GM19438 (cell line): ENCODE data around the gene MPP1.

Source experiments
- ATAC-seq: cut with Tn5 transposase; IDR thresholded peaks from one replicate; pipeline ENCODE4 v1.9.1; 2021; ENCODE audit warnings: low read depth; ENCODE audit not compliant: unreplicated experiment

MPP1 gene

DNA sequence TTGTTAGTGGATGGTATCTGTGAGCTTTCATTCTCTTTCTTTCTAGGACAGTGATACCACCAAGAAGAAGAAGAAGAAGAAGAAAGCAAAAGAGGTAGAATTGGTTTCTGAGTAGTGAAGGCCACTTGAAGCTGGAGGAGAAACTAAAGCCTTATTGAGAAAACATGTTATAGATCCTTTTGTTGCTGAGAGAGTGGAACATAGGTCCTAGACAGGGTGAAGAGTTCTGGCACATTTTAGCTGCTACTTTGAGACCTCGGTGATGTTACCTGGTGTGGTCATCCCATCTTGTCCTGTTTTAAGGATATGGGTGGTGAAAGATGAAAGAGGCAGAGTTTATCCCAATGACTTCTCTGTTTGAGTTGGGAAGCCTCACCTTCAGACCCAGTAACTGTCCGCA is 28.5 kb downstream of the MPP1 start:
- no peak for ATAC-seq

DNA sequence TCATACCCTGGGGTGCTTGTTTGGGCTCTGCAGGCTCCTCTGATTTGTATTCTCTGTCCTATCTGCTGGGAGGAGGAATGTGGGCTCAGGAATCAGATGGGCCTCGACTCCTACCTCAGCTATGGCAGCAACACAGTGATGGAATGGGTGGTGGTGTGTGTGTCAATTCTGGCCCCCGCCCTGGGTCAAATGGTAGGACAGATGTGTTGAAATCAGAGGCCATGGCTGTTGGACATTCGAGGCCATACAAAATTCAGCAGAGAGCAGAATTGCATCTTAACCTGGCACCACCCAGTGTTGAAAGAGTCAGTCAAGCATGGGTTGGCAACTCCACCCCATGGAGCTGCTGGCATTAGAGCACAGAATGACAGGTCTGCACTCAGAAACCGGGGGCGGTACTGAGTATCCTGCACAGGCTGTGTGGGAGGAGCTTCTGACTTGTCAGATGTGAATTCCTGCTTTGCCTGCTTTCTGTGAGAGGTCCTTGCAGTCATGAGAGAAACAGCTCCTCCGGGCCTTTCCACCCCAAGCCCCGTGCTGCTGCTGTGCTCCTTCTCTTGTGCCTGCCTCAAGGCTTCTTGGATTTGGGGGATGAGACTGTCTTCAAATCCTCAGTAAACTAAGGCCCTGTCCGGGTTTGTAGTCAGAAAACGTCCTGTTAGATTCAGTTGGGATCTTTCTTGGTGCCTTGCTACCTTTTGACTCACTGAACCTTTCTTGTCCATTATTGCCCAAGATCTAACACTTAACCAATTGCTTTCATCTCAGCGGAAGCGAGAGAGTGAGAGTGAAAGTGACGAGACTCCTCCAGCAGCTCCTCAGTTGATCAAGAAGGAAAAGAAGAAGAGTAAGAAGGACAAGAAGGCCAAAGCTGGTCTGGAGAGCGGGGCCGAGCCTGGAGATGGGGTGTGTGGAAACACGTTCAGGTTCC is 29.6 kb downstream of the MPP1 start:
- ATAC-seq: no peak

DNA sequence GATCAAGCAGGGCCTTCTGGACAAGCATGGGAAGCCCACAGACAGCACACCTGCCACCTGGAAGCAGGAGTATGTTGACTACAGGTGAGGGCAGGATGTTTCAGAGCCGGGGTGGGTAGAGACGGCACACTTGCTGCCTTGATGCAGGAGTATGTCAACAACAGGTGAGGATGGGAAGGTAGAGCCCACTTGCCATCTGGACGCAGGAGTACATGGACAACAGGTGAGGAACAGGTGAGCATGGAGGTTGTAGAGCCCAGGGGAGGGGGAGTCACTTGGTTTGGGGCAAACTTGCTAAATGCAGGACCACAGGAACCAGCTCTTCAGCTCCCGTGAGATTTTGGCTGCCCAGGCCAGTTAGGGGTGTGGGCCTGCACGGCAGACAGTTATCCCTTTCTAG is 30.7 kb downstream of the MPP1 start:
- ATAC-seq: no peak

DNA sequence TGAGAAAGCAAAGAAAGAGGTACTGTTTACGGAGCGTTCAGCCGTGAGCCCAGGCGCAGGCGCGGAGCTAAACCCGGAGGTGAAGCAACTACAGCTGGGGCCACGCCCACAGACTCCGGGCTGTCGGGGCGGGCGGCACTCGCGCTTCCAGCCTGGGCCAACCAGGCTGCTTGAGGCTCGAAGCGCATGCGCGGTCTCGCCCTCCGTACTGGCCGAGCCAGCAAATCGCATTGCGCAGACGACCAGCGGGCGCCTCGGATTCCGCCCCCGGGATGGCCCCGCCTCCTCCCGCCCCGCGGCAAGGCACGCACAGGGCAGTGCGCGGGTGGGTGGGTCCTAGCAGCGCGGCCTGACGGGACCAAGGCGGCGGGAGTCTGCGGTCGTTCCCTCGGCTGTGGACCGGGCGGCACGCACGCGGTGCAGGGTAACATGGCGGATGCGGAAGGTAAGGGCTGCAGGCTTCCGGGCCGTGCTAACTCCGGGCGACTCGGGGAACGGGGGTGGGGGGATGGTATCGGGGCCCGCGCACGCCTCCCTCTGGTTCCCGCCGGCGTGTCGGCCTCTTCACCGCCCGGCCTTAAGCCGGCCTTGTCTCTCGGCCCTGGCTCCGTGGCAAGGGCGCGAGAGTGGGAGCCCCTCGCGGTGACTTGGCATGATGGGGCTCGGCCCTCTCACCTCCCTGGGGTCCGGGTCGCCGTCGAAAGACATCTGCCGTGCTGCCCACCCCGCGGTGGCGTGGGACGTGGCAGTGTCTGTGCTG is 42.6 kb downstream of the MPP1 start, which contains the start of gene DKC1:
TSS of gene DKC1 (plus strand) at position 328 of the 760 bp plus-strand sequence. CDS start at position 430, 102 bp downstream.
- peak; percentile 75 for ATAC-seq

DNA sequence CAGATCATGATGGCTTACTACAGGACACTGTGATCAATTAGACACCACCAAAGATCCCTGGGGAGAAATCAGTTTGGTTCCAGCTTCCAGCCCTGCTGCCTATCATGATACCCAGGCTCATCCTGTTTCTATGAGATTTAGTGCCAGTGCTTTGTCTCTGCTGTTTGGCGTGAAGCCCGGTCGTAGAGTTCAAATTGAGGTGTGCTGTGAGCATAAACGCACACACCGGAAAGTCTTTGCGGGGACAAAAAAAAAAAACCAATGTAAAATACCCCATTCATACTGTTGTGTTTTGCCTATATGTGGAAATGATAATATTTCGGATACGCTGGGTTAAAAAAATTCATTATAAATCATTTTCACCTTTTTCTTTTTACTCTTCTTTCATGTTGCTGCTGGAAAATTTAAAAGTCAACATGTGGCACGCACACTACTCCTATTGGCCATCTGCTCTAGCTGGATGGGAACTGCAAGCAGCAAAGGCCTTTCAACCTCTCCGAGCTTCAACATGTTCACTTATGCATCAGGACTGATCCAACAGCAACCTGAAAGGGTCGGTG is 43.2 kb downstream of the MPP1 start:
- ATAC-seq: no peak

DNA sequence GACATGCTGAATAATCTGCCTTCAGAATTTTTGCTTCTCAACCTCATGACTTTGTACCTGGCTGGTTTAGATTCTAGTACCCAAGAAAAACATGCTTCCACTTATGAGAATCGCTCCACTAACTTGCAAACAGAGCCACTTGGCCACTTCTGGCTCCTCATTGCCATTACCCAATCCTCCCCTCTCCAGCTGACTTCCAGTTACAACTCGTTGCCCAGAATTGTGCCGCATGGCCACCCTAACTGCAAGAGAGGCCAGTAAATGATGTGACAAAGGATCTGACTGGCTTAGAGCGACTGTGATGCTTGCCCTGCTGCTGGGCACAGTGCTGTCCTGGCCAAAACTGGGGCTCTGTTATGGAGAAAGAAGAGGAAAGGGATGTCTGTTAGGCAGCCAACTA is 46.6 kb downstream of the MPP1 start:
- no peak for ATAC-seq

DNA sequence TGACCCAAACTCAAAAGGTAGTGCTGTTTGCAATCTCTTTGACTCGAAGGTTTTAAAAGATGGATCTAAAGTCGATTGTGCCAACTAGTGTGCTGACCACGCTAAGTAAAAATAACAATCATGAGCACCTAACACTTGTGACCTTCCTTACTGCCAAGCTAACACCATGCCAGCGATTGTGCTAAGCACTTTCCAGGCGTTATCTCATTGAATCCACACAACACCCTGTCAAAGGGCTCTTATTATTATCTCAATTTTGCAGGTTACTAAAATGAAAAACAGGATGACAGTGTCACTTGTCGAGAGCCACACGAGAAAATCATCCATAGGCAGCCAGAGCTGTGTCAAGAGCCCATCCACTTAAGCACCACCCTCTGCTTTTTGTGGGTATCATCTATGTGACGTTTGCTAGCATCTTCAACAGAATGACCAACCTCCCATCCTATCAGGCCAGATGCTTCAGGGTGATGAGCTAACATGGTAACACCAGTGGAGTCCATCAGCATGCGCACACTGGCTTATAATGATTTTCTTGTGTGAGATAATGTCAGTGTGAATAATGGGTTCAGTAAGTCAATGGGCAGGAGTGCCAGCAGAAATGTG is 53.5 kb downstream of the MPP1 start:
- ATAC-seq: no peak

DNA sequence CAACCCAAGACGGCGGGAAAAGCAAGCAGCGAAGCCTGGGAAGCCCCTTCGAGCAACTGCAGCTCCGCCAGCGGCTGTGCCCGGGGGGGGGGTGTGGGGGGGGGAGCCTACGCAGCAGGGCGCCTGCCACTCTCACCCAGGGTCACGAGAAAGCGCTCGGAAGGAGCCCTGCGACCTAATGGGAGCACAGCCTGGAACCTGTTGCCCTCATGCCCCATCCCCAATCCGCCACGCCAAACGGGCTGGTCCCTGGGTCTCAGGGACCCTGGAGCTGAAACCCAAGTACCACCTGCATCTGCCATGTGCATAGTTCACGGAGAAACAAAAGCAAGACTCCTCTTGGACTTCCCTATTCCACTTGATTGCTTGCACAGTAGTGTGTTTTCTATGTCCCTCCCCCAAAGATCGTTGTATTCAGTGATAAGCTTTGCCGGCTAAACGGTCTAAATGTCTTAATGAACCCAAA is 54.0 kb downstream of the MPP1 start:
- peak; percentile 12 for ATAC-seq

DNA sequence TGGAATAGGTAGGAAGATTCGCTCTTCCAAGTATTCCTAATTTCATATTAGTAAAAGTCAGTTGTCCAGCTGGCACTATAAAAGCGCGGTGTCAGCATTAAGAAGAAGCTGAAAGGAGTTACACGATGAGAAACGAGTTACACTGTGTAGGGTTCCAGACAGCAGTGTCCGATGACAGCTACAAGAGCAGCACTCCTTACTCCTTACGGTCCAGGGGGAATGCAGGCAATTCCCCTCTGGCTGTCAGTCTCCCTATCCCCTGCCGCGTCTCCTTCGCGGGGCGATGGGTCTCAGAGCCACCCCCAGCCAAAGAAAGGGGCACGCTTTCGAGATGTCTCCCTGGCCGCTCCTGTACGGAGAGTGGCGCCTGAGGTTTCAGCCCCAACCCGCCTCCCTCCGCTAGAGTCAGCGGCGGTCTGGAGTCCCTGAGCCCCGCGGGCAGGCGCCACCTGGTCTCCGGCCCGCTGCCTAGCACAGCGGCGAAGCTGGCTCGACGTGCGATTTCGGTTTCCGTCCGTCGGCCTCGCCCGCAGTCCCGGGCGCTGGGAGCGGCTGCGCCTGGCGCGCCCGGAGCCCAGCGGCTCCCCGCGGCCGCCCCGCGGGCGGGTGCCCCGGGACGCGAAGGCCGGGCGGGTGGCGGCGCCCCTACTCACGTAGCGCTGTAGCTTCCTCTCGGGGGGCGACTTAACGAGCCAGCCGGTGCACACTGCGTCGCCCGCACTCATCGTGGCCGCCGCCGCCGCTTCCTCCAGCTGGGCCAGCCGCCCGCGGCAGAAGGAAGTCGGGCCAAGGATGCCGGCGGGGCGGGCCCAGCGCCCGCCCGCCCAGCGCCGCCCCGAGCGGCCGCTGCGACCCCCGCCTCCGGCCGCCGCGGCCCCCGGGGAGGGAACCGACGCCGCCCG is 54.7 kb downstream of the MPP1 start, which contains the start of gene GAB3:
TSS of gene GAB3 (minus strand) at position 777 of the 902 bp plus-strand sequence. CDS start at position 725, 52 bp downstream.
- peak; percentile 62 for ATAC-seq

DNA sequence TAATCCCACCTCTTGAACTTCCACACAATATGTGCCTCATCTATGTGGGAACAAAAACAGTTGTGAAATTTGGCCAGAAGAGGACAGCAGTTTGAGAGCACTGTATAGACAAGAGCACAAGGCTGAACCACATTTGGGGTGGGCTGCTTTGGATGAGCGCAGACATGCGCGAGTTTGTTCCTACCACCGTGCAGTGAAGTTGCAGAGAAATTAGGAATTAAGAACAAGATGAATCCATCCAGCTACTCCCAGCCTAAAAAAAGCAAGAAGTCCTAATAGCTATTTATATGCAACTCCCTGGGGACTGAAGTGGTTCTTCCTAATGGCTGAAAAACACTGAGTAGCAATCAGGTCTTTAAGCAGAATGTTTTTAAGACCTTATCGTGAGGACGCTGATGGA is 55.4 kb downstream of the MPP1 start:
- no peak for ATAC-seq

DNA sequence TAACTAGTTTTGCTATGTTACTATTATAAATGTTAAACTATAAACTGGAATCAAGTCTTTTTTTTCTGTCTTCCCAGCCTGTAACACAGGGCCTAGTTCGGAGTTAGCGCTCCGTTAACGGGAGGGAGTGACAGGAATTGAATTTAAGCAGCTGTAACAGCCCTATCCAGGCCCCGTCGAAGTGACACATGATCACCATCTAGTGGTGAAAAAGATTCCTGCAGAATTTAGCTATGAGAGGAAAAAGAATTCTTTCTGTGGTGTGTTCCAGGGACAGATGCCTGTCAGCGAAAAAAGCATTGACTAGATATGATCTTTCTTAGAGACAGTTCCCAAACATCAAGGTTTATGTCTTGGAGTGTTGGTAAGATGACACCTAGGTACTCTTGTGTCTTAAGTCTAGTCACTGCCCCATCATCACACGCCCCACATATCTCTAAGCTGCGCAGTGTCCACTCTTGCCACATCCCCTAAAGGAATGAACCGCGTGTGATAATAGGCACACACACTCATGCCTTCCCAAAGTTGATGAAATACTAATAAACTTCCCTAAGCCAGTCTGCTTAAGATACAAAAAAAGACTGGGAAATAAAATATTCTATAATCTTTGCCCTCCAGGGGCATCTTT is 56.5 kb downstream of the MPP1 start:
- no peak for ATAC-seq

DNA sequence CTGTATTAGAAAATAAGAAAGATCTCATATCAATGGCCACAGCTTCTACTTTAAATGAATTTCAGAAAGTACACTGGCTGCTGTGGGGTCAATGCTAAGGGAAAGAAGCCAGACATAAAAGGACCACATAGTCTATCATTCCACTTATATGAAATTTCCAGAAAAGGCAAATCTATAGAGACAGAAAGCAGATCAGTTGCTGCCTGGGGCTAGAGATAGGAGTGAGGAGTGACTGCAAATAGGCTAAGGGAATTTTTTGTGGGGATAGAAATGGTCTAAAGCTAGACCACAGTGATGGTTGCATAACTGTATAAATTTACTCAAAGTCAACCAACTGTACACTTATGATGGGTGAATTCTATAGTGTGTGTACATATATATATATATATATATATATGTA is 62.7 kb downstream of the MPP1 start:
- ATAC-seq: no peak

DNA sequence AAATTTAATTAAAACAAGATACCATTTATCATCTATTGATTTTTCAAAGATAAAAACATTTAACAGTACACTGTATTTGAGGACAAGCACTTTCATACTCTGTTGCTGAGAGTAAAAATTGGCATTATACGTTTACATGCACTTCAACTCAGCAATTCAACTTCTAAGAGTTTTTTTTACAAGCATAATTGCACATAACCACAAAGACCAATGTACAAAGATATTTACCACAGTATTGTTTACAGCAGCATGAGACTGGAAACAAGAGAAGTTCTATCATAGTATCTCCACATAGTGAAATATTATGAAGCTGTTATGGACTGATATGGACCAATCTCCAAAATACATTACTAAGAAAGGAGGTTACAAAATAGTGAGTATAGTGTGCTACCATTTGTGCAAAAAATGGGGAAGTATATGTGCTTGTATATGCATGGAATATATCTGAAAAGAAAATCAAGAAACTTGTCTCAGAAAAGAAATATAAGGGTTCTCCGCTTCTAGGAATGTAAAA is 65.3 kb downstream of the MPP1 start:
- no peak for ATAC-seq

DNA sequence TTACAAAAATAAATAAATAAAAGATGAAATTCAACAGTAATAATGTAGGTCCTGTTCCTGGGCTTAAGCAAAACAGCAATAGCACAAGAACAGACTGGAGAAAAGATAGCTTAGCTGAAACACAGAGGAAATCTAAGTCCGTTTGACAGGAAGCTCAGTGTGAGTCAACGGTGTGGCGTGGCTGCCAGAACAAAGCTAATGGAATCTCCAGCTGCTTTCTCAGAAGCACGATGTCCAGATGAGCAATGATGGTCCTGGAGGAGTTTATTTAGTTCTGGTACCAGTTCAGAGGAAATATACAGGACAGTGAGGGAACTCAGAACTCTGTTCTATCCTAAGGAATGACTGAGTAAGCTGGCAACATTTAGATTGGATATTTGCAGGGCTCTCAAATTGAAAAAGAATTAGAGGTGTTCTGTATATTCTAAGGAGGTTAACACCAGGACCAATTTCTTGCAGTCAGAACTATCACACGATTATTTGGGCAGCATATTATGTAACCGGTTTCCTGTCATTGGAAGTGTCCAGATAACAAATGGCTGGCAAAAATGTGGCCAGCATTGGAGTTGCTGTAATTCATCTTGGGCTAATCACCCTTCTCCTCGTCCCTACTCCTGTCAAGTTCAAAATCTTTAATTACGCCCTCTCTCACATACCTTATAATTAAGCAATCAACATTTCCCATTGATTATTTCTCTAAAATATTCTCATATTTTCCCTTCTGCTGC is 67.1 kb downstream of the MPP1 start:
- ATAC-seq: no peak

DNA sequence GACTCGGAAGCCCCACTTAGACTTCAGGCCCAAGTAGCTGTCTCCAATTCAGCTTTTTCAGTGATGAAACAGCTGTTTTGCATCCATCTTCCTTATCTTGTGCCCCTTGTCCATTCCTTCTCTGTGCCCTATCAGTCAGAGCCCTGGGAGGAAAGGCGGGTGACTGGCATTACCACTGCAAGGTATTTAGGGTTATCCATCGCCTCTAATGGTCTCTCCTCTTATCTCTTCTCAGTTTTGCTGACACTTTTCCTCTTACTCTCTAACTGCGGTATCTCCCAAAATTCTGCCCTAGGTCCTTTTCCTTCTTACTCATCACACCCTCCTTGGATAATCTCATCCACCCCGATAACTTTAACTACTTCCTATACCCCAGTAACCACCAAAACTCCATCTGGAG is 68.1 kb downstream of the MPP1 start:
- no peak for ATAC-seq

DNA sequence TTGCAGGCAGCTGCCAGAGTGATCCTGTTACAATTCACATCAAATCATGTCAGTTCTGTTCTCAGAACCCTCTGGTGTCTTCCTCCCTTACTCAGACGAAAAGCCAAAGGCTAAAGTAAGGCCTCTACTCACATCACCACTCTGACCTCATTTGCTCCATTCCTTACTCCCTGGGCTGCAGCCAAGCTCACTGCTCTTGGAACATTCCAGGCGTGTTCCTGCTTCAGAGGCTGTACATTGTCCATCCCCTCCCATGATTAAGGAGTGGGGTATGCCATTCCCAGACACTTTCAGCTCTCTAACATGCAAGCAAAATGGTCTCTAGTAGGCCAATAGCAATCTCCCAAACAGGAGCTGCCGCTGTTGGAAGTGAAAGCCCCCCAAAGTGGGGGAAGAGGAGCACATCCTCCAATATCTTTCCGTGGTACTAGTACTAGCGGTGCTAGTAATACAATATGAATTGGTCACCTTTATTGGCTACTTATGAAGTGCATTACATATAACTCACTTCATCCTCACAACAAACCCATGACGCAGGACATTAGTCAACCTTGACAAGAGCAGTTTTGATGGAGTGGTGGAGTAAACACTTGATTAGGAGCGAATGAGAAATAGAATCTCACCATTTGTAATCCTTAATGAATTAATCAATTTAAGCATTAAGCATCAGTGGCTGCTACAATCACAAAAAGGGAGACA is 69.4 kb downstream of the MPP1 start:
- no peak for ATAC-seq

DNA sequence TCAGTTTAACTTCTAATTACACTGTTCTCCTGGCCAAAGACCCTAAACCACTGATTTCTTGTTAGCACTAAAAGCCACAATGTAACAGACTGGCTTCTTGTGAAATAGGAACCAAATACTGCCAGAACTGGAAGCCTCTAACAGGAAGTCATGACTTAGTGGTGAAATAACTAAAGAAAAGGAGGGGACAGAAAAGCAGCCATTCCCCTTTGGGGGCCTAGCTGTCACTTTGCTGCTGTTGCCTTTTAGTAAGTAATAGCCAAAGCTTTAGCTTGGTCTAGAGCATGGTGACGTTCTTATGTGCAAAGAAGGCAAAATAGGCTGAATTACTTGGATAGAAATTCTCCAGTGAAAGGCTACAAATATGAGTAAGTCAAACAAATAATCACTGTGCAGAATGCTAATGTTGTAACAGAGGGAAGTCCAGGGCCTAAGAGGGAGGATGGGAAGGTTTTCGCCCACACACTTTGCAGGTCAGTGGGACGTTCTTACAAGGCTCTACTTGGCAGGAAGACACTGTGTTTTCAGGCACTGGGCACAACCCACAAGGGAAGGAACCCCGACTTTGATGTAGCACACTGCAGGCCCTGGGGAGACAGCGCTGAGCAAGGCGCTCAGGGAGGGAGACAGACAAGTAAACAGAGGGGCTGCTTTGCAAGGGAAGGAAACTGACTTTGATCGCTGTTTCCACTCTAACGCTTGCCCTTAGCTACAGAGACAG is 71.1 kb downstream of the MPP1 start:
- ATAC-seq: no peak
